Natural killer cell (primary cell): ENCODE measurements around the gene GFRA1. TPM values are rescaled to one million over a fixed set of nuclear protein-coding genes. Genes with fewer than 3 reads are reported as not detected.
A peak's percentile ranks its signal among the peaks of the same experiment; 100 is the strongest.

Source experiments
- ATAC-seq, 3 donors: fragments of 150-1000 bp in 2 of 3; fragments of 200-7000 bp in 1 of 3; cut with Tn5 transposase; 1 replicate in 1 of 3; 2 replicates in 2 of 3; pipeline ENCODE4 v1.10.0; 2021; ENCODE audit warnings: mild to moderate bottlenecking in 2 of 3, moderate library complexity in 2 of 3
- DNase-seq, 2 donors: peaks; one replicate each; pipeline versions ENCODE4 v3.0.0 to v3.0.0-alpha.2; 2013 to 2021; ENCODE audit warnings: mixed read lengths in 1 of 2
- H3K27ac ChIP-seq: one replicate; pipeline ENCODE4 v1.5.1; 2013; ENCODE audit warnings: mild to moderate bottlenecking, low read length
- H3K27me3 ChIP-seq: one replicate; pipeline ENCODE4 v1.6.1; 2013; ENCODE audit warnings: low read length; ENCODE audit not compliant: control insufficient read depth, insufficient read depth
- H3K36me3 ChIP-seq: one replicate; pipeline ENCODE4 v1.6.1; 2013; ENCODE audit warnings: low read length; ENCODE audit not compliant: control insufficient read depth, insufficient read depth
- H3K4me1 ChIP-seq: one replicate; pipeline ENCODE4 v1.6.1; 2013; ENCODE audit warnings: low read length; ENCODE audit not compliant: control insufficient read depth, insufficient read depth
- H3K4me3 ChIP-seq: one replicate; pipeline ENCODE4 v1.5.1; 2013; ENCODE audit warnings: low read length
- H3K9me3 ChIP-seq: one replicate; pipeline ENCODE4 v1.6.1; 2013; ENCODE audit warnings: low read length; ENCODE audit not compliant: control insufficient read depth, insufficient read depth
- H3K27ac Mint-ChIP-seq, 2 donors: one replicate each; pipeline ENCODE4 v1.8.0; 2022; ENCODE audit warnings: mild to moderate bottlenecking in 2 of 2, mixed read lengths in 2 of 2, moderate library complexity in 1 of 2
- H3K27me3 Mint-ChIP-seq, 2 donors: one replicate each; pipeline ENCODE4 v1.8.0; 2022; ENCODE audit warnings: low read depth in 2 of 2, mixed read lengths in 2 of 2
- H3K36me3 Mint-ChIP-seq: one replicate; pipeline ENCODE4 v1.8.0; 2022; ENCODE audit warnings: mixed read lengths
- H3K4me1 Mint-ChIP-seq, 2 donors: one replicate each; pipeline ENCODE4 v1.8.0; 2022; ENCODE audit warnings: mixed read lengths in 2 of 2
- H3K4me3 Mint-ChIP-seq: one replicate; pipeline ENCODE4 v1.8.0; 2022; ENCODE audit warnings: mild to moderate bottlenecking, moderate library complexity, mixed read lengths
- H3K9me3 Mint-ChIP-seq, 2 donors: one replicate each; pipeline ENCODE4 v1.8.0; 2022; ENCODE audit warnings: mixed read lengths in 2 of 2
- CTCF ChIP-seq: fragments of 200-600 bp; IDR thresholded peaks from one replicate; pipeline ENCODE4 v1.8.0; 2022; ENCODE audit warnings: antibody characterized with exemption
- WGBS: methylation state at CpG from one replicate; pipeline ENCODE4 v1.1.7; 2013; ENCODE audit warnings: missing lambda C conversion rate; ENCODE audit not compliant: insufficient coverage; 5-methylcytosine and 5-hydroxymethylcytosine counted together
- intact Hi-C: fragments of 100-400 bp; cut with micrococcal nuclease; formaldehyde crosslinking; loops from one replicate; pipeline ENCODE4 v1.14.2; 2022
- total RNA-seq, 4 donors: library from RNA; stranded (reverse); fragments of 120-200 nt in 1 of 4; gene quantifications; one replicate each; pipeline versions ENCODE4 v1.2.3 to v1.2.4, GENCODE V29; 2013 to 2022

The GFRA1 gene
- total RNA-seq: not detected
- total RNA-seq (2013): not detected

- Histone ChIP-seq H3K4me1 (peaks cover 17% of the 10 kb centered on the region), H3K36me3 (no peaks in the 10 kb centered on the region), H3K27me3 (peaks cover 20% of the 10 kb centered on the region), H3K4me3 (no peak within 1 kb of the TSS), H3K27ac (no peak within 1 kb of the TSS), H3K9me3 (peaks cover 4% of the 10 kb centered on the region)
- DNase-seq (no peak), ATAC-seq (no peak)
- Mint-ChIP-seq H3K27me3 (peaks cover 45 to 47% of the 10 kb centered on the region in 2 donors), H3K27ac (no peak within 1 kb of the TSS), H3K9me3 (peaks cover 0 to 5% of the 10 kb centered on the region in 2 donors), H3K36me3 (no peaks in the 10 kb centered on the region), H3K4me1 (peaks cover 0 to 13% of the 10 kb centered on the region in 2 donors), H3K4me3 (no peak within 1 kb of the TSS)
- intact Hi-C loops: no loop called here
- 1% methylated on average over 67 of the region's 72 CpGs for WGBS
- TF ChIP-seq CTCF: no peak
Measured at GRCh38 chr10:116272440-116273283, at the start of gene GFRA1. Gene GFRA1, minus strand, starts transcription at chr10:116273206. Its CDS starts 1,177 bp downstream, at chr10:116272029.

DNA sequence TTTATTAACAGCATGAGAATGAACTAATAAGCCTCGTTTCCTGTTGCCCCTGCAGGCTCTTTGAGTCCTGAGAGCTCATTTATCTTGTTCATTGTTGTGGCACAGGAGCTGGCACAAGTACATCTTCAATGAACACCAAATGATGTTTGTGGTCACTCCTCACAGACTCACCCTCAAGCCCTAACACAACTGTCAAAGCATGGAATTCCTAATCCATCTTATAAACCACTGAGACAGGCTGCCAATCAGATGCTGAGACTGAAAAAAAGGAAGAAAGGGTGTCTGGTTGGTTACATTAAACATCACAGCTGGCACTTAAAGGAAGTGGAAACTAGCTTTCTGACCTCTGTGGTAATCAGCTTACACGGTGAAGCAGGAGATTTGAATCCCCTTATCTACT lies 43.5 kb upstream of the GFRA1 start:
- Mint-ChIP-seq H3K9me3 (peaks cover 0 to 1% of the 10 kb centered on the region in 2 donors), H3K4me1 (peaks cover 13% of the 10 kb centered on the region in 2 donors), H3K4me3 (no peak overlapping the region), H3K27me3 (no peaks in the 10 kb centered on the region), H3K36me3 (no peaks in the 10 kb centered on the region), H3K27ac (peak overlapping the region in 1 of 2 donors; percentile 49)
- no peaks in the 10 kb centered on the region for H3K27me3 ChIP-seq
- ATAC-seq: no peak
- no peaks in the 10 kb centered on the region for H3K36me3 ChIP-seq
- no peaks in the 10 kb centered on the region for H3K9me3 ChIP-seq
- no peak overlapping the region for H3K4me3 ChIP-seq
- H3K27ac ChIP-seq: no peak overlapping the region
- 20% methylated on average over 1 of the region's 2 CpGs for WGBS
- no peak for DNase-seq
- H3K4me1 ChIP-seq: no peaks in the 10 kb centered on the region
- intact Hi-C loops: no loop called here
- no peak for TF ChIP-seq CTCF

DNA sequence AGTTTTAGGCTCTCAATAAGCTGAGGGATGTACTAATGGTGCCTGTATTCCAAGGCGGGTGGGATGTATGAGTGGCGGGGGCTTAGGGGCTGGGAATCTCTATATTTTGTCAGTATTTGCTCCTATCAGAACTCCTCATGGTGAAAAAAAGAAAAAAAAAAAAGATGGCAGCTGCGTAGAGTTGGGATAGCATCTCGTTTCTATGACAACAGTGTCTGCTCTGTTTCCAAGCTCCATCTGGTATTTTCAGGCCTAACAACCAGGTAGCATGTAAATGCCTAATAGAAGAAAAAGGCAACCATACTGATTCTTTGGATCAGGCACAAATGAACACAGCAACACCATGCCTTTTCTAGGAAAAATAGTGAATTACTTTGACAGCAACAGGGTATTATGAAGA lies 39.5 kb upstream of the GFRA1 start:
- no peak for ATAC-seq
- intact Hi-C loops: no loop called here
- H3K27me3 Mint-ChIP-seq: no peaks in the 10 kb centered on the region

More for the DNA sequence above, 39.5 kb upstream of the GFRA1 start:
- Histone ChIP-seq H3K36me3 (no peaks in the 10 kb centered on the region), H3K4me1 (no peaks in the 10 kb centered on the region), H3K27me3 (no peaks in the 10 kb centered on the region), H3K9me3 (no peaks in the 10 kb centered on the region), H3K4me3 (no peak overlapping the region), H3K27ac (no peak overlapping the region)
- H3K36me3 Mint-ChIP-seq: no peaks in the 10 kb centered on the region
- no peak overlapping the region for H3K4me3 Mint-ChIP-seq
- H3K9me3 Mint-ChIP-seq: peaks cover 0 to 7% of the 10 kb centered on the region in 2 donors
- DNase-seq: no peak
- WGBS: 94% methylated on average over 4 of the region's 4 CpGs
- no peak for TF ChIP-seq CTCF
- peaks cover 13% of the 10 kb centered on the region in 2 donors for H3K4me1 Mint-ChIP-seq
- no peak overlapping the region for H3K27ac Mint-ChIP-seq
